Keratinocyte (primary cell): ENCODE measurements around the gene PRPSAP1. TPM values are rescaled to one million over a fixed set of nuclear protein-coding genes. Genes with fewer than 3 reads are reported as not detected.
"Not testable (repeated sequence)": the region's sequence is repeated elsewhere in the genome, so short reads cannot be mapped to it uniquely, and the experiment has no call there.

ENCODE experiments used
- DNase-seq: peaks from one replicate; pipeline ENCODE4 v3.0.0-alpha.2; 2011; ENCODE audit warnings: low read depth, missing footprints, low spot score
- FAIRE-seq: peaks from 2 replicates; lab custom pipeline; 2011; peaks lifted over from hg19 to GRCh38; lab: Jason Lieb, UNC
- H2AFZ ChIP-seq: 2 replicates; pipeline ENCODE4 v1.6.0; 2012; ENCODE audit warnings: low read length, control low read depth, inconsistent platforms; ENCODE audit not compliant: control insufficient read depth
- H3K27ac ChIP-seq: 2 replicates; pipeline ENCODE4 v1.5.1; 2011; ENCODE audit warnings: low read length; ENCODE audit not compliant: control insufficient read depth, insufficient read depth
- H3K27me3 ChIP-seq: 3 replicates; pipeline ENCODE4 v1.6.0; 2011; ENCODE audit warnings: low read length; ENCODE audit not compliant: control insufficient read depth, insufficient read depth; ENCODE audit errors: extremely low read depth
- H3K36me3 ChIP-seq, 2 experiments: 2 replicates in 1 of 2; 3 replicates in 1 of 2; pipeline ENCODE4 v1.5.1; 2011; ENCODE audit warnings: low read length in 2 of 2, mild to moderate bottlenecking in 1 of 2; ENCODE audit not compliant: control insufficient read depth in 2 of 2, insufficient read depth in 2 of 2; ENCODE audit errors: extremely low read depth in 1 of 2
- H3K4me1 ChIP-seq: 3 replicates; pipeline ENCODE4 v1.5.1; 2011; ENCODE audit warnings: low read length; ENCODE audit not compliant: control insufficient read depth, insufficient read depth; ENCODE audit errors: extremely low read depth
- H3K4me2 ChIP-seq: 3 replicates; pipeline ENCODE4 v1.6.0; 2011; ENCODE audit warnings: low read depth, low read length; ENCODE audit not compliant: control insufficient read depth, insufficient read depth; ENCODE audit errors: extremely low read depth
- H3K4me3 ChIP-seq, 3 experiments: fragments of 200-600 bp in 1 of 3; sonication (generic) in 1 of 3; 2 replicates in 2 of 3; 3 replicates in 1 of 3; pipeline ENCODE4 v1.5.1; 2011 to 2016; ENCODE audit warnings: low read length in 3 of 3, mild to moderate bottlenecking in 3 of 3, control low read depth in 2 of 3, inconsistent platforms in 1 of 3, low read depth in 1 of 3, mixed read lengths in 1 of 3, mixed run types in 1 of 3, moderate library complexity in 1 of 3; ENCODE audit not compliant: control insufficient read depth in 2 of 3, insufficient read depth in 2 of 3; ENCODE audit errors: extremely low read depth in 1 of 3
- H3K79me2 ChIP-seq: 2 replicates; pipeline ENCODE4 v1.6.0; 2012; ENCODE audit warnings: low read length; ENCODE audit not compliant: control insufficient read depth, insufficient read depth
- H3K9ac ChIP-seq: 3 replicates; pipeline ENCODE4 v1.6.0; 2011; ENCODE audit warnings: low read length; ENCODE audit not compliant: control insufficient read depth, insufficient read depth; ENCODE audit errors: extremely low read depth
- H3K9me1 ChIP-seq: 3 replicates; pipeline ENCODE4 v1.6.0; 2011; ENCODE audit warnings: low read length; ENCODE audit not compliant: control insufficient read depth, insufficient read depth; ENCODE audit errors: extremely low read depth
- H3K9me3 ChIP-seq: 2 replicates; pipeline ENCODE4 v1.5.1; 2012; ENCODE audit warnings: low read depth, low read length; ENCODE audit not compliant: control insufficient read depth
- H4K20me1 ChIP-seq: 3 replicates; pipeline ENCODE4 v1.6.0; 2011; ENCODE audit warnings: low read length; ENCODE audit not compliant: control insufficient read depth, insufficient read depth; ENCODE audit errors: extremely low read depth
- CTCF ChIP-seq, 3 experiments: IDR thresholded peaks in 1 of 3; conservative IDR thresholded peaks in 1 of 3; optimal IDR thresholded peaks in 1 of 3; 2 replicates in 2 of 3; 3 replicates in 1 of 3; pipeline versions ENCODE3 to v1.5.1; 2011; ENCODE audit warnings: low read length in 3 of 3, mild to moderate bottlenecking in 3 of 3, moderate library complexity in 2 of 3, control low read depth in 1 of 3, inconsistent platforms in 1 of 3; ENCODE audit not compliant: insufficient read depth in 2 of 3; ENCODE audit errors: extremely low read depth in 1 of 3
- EZH2 ChIP-seq: IDR thresholded peaks from one replicate; pipeline ENCODE4 v1.6.1; 2012; ENCODE audit warnings: inconsistent platforms, mild to moderate bottlenecking, low read length, moderate library complexity
- dilution Hi-C: fragments of 300-500 bp; cut with MboI; formaldehyde crosslinking; loops from one replicate; pipeline ENCODE4 v1.7.0; 2020; ENCODE audit warnings: low sequenced_read_pairs; ENCODE audit not compliant: extremely low pct_ligation_motif_present
- polyA plus RNA-seq, 5 experiments: library from polyadenylated mRNA; depleted of rRNA in 3 of 5; stranded (reverse) in 3 of 5; stranded (forward) in 1 of 5; unstranded in 1 of 5; fragments of >200 nt; gene quantifications; 1 replicate in 1 of 5; 2 replicates in 3 of 5; 3 replicates in 1 of 5; pipeline versions ENCODE4 v1.2.1 to v1.2.3, GENCODE V29; 2011 to 2012; ENCODE audit warnings: missing spikeins in 2 of 5, low read depth in 1 of 5, low replicate concordance in 1 of 5

The PRPSAP1 gene
- polyA plus RNA-seq, 1 donor (not counting 4 experiments of a cell fraction or from before 2014, with no cell fraction given): 51.4 TPM

- H3K4me3 ChIP-seq: no peak overlapping the region
- peaks cover 2% of the 10 kb centered on the region for H3K9me1 ChIP-seq
- DNase-seq (no peak), FAIRE-seq (no peak)
- no peaks in the 10 kb centered on the region for H3K9me3 ChIP-seq
- peak overlapping the region; percentile 90 for H3K27ac ChIP-seq
- peaks cover 41% of the 10 kb centered on the region for H3K4me1 ChIP-seq
- no peak overlapping the region for H3K9ac ChIP-seq
- H4K20me1 ChIP-seq: no peaks in the 10 kb centered on the region
- no peaks in the 10 kb centered on the region for H3K27me3 ChIP-seq
- dilution Hi-C loops: no loop called here
- H3K4me2 ChIP-seq: peak overlapping the region; percentile 10
- peaks cover 6 to 12% of the 10 kb centered on the region in 2 experiments for H3K36me3 ChIP-seq
- H3K79me2 ChIP-seq: peaks cover 22% of the 10 kb centered on the region
- H2AFZ ChIP-seq: no peak overlapping the region
- TF ChIP-seq EZH2 (no peak), CTCF (optimal IDR thresholded peaks at IDR 0.05 in 1 of 3, IDR thresholded peaks at IDR 0.05 in 1 of 3, conservative IDR thresholded peaks at IDR 0.05 in 1 of 3; ENCODE audit: extremely low read depth in 1 of 3, insufficient read depth in 2 of 3, low read length in 3 of 3) (no peak)
These were observed 84.4 kb downstream of the PRPSAP1 start for GRCh38 chr17:76268991-76269981.

- Histone ChIP-seq H3K27ac (peak overlapping the region; percentile 90), H3K79me2 (peaks cover 22% of the 10 kb centered on the region), H4K20me1 (no peaks in the 10 kb centered on the region), H3K9me3 (no peaks in the 10 kb centered on the region), H2AFZ (peak overlapping the region; percentile 54), H3K4me2 (peak overlapping the region; percentile 89), H3K36me3 (peaks cover 6 to 12% of the 10 kb centered on the region in 2 experiments), H3K27me3 (no peaks in the 10 kb centered on the region), H3K9me1 (peaks cover 2% of the 10 kb centered on the region), H3K4me3 (peak overlapping the region in 2 of 3 experiments; percentile 48 to 68), H3K9ac (peak overlapping the region; percentile 83), H3K4me1 (peaks cover 52% of the 10 kb centered on the region)
- TF ChIP-seq CTCF (optimal IDR thresholded peaks at IDR 0.05 in 1 of 3, IDR thresholded peaks at IDR 0.05 in 1 of 3, conservative IDR thresholded peaks at IDR 0.05 in 1 of 3; ENCODE audit: extremely low read depth in 1 of 3, insufficient read depth in 2 of 3, low read length in 3 of 3) (no peak), EZH2 (no peak)
- DNase-seq (peak; percentile 49), FAIRE-seq (peak; percentile 76)
- dilution Hi-C loops: no loop called here
These were observed 85.5 kb downstream of the PRPSAP1 start for GRCh38 chr17:76268015-76268749.

- H3K9ac ChIP-seq: peak overlapping the region; percentile 83
- H3K9me1 ChIP-seq, H3K27me3 ChIP-seq, H3K9me3 ChIP-seq, FAIRE-seq, H2AFZ ChIP-seq, H4K20me1 ChIP-seq, dilution Hi-C loops, DNase-seq: not testable (repeated sequence)
- H3K4me3 ChIP-seq: peak overlapping the region in 2 of 3 experiments; percentile 48 to 70
- H3K36me3 ChIP-seq: peaks cover 6 to 12% of the 10 kb centered on the region in 2 experiments
- peak overlapping the region; percentile 90 for H3K27ac ChIP-seq
- peak overlapping the region; percentile 89 for H3K4me2 ChIP-seq
- peaks cover 22% of the 10 kb centered on the region for H3K79me2 ChIP-seq
- H3K4me1 ChIP-seq: peaks cover 58% of the 10 kb centered on the region
These were observed 86.1 kb downstream of the PRPSAP1 start for GRCh38 chr17:76267581-76268001.
